IMR-90 (cell line): Measurements from ENCODE around the gene CNBD2. TPM values are rescaled to one million over a fixed set of nuclear protein-coding genes. Genes with fewer than 3 reads are reported as not detected.
A peak's percentile ranks its signal among the peaks of the same experiment; 100 is the strongest.

Source experiments
- ATAC-seq: fragments of 200-7000 bp; cut with Tn5 transposase; 2 replicates; pipeline ENCODE4 v1.9.1; 2020; ENCODE audit warnings: low read depth, mild to moderate bottlenecking, moderate library complexity
- BruUV-seq: library from RNA; stranded (reverse); fragments of 400-500 nt; replicated peaks from 2 replicates; lab custom pipeline; 2021; lab: Mats Ljungman, UMichigan
- CTCF ChIA-PET: fragments of 300-600 bp; formaldehyde crosslinking; extraction: SDS; loops from one replicate; lab custom pipeline; 2021; ENCODE audit warnings: antibody characterized with exemption; lab: Yijun Ruan, JAX
- POLR2A ChIA-PET: fragments of 300-600 bp; sonication (Branson Sonifier 250); formaldehyde crosslinking; loops from one replicate; lab custom pipeline; 2022; ENCODE audit warnings: antibody characterized with exemption; ENCODE audit not compliant: unreplicated experiment; lab: Charles Lee
- DNase-seq: peaks from one replicate; pipeline ENCODE4 v3.0.0; 2013
- H2AFZ ChIP-seq: replicated peaks from 2 replicates; pipeline ENCODE3; 2013; ENCODE audit warnings: low read length, mild to moderate bottlenecking; ENCODE audit not compliant: poor library complexity
- H2AK5ac ChIP-seq: 2 replicates; pipeline ENCODE4 v1.6.1; 2013; ENCODE audit warnings: low read depth, low read length, inconsistent platforms
- H2AK9ac ChIP-seq: replicated peaks from 2 replicates; pipeline ENCODE3; 2013; ENCODE audit warnings: mild to moderate bottlenecking, low read depth, low read length, moderate library complexity; ENCODE audit not compliant: poor library complexity
- H2BK120ac ChIP-seq: 2 replicates; pipeline ENCODE4 v1.6.1; 2013; ENCODE audit warnings: low read depth, low read length, inconsistent platforms
- H2BK15ac ChIP-seq: 3 replicates; pipeline ENCODE4 v1.6.1; 2013; ENCODE audit warnings: low read depth, low read length, inconsistent platforms
- H2BK20ac ChIP-seq: 2 replicates; pipeline ENCODE4 v1.6.1; 2013; ENCODE audit warnings: low read depth, mild to moderate bottlenecking, inconsistent platforms, low read length, moderate library complexity
- H2BK5ac ChIP-seq: 2 replicates; pipeline ENCODE4 v1.6.1; 2013; ENCODE audit warnings: mild to moderate bottlenecking, low read depth, low read length, inconsistent platforms; ENCODE audit not compliant: poor library complexity, severe bottlenecking
- H3K14ac ChIP-seq: replicated peaks from 2 replicates; pipeline ENCODE4 v1.6.1; 2013; ENCODE audit warnings: low read depth, low read length, inconsistent platforms
- H3K18ac ChIP-seq: 2 replicates; pipeline ENCODE4 v1.6.1; 2013; ENCODE audit warnings: low read depth, low read length, control low read depth
- H3K23ac ChIP-seq: 2 replicates; pipeline ENCODE4 v1.6.1; 2013; ENCODE audit warnings: low read depth, low read length, inconsistent platforms
- H3K27ac ChIP-seq: 2 replicates; pipeline ENCODE4 v1.5.1; 2013; ENCODE audit warnings: mild to moderate bottlenecking, control low read depth, low read length; ENCODE audit not compliant: insufficient read depth
- H3K27me3 ChIP-seq: 2 replicates; pipeline ENCODE4 v1.6.1; 2013; ENCODE audit warnings: low read length; ENCODE audit not compliant: control insufficient read depth, insufficient read depth
- H3K36me3 ChIP-seq: 2 replicates; pipeline ENCODE4 v1.6.1; 2013; ENCODE audit warnings: low read length, mixed read lengths; ENCODE audit not compliant: control insufficient read depth, insufficient read depth
- H3K4ac ChIP-seq: 2 replicates; pipeline ENCODE4 v1.6.1; 2013; ENCODE audit warnings: low read depth, low read length, inconsistent platforms
- H3K4me1 ChIP-seq: 2 replicates; pipeline ENCODE4 v1.6.1; 2013; ENCODE audit warnings: low read length, mixed read lengths; ENCODE audit not compliant: control insufficient read depth, insufficient read depth
- H3K4me2 ChIP-seq: 2 replicates; pipeline ENCODE4 v1.6.1; 2013; ENCODE audit warnings: low read depth, mild to moderate bottlenecking, control low read depth, low read length, moderate library complexity
- H3K4me3 ChIP-seq: 2 replicates; pipeline ENCODE4 v1.5.1; 2013; ENCODE audit warnings: low read depth, mild to moderate bottlenecking, control low read depth, low read length, moderate library complexity; ENCODE audit not compliant: insufficient read depth
- H3K56ac ChIP-seq: 2 replicates; pipeline ENCODE4 v1.6.1; 2013; ENCODE audit warnings: low read length, inconsistent platforms; ENCODE audit not compliant: insufficient read depth; ENCODE audit errors: extremely low read depth
- H3K79me1 ChIP-seq, 2 experiments: 2 replicates each; pipeline ENCODE4 v1.6.1; 2013; ENCODE audit warnings: low read length in 2 of 2, inconsistent platforms in 1 of 2, low read depth in 1 of 2
- H3K9ac ChIP-seq: 2 replicates; pipeline ENCODE4 v1.6.1; 2013; ENCODE audit warnings: low read depth, low read length, control low read depth
- H3K9me1 ChIP-seq: 2 replicates; pipeline ENCODE4 v1.6.1; 2013; ENCODE audit warnings: low read length, inconsistent platforms; ENCODE audit not compliant: insufficient read depth
- H3K9me3 ChIP-seq: 2 replicates; pipeline ENCODE4 v1.6.1; 2013; ENCODE audit warnings: low read length; ENCODE audit not compliant: control insufficient read depth, insufficient read depth
- H4K20me1 ChIP-seq: 2 replicates; pipeline ENCODE4 v1.6.1; 2013; ENCODE audit warnings: low read length, inconsistent platforms; ENCODE audit not compliant: insufficient read depth
- H4K5ac ChIP-seq: 2 replicates; pipeline ENCODE4 v1.6.1; 2013; ENCODE audit warnings: mild to moderate bottlenecking, low read depth, low read length, control low read depth
- H4K8ac ChIP-seq, 2 experiments: 2 replicates each; pipeline ENCODE4 v1.6.1; 2013; ENCODE audit warnings: low read depth in 2 of 2, low read length in 2 of 2, control low read depth in 1 of 2, inconsistent platforms in 1 of 2
- H4K91ac ChIP-seq: 2 replicates; pipeline ENCODE4 v1.6.1; 2013; ENCODE audit warnings: low read depth, low read length, inconsistent platforms; ENCODE audit not compliant: insufficient read depth
- BHLHE40 ChIP-seq: fragments of 150-350 bp; IDR thresholded peaks from 2 replicates; pipeline ENCODE4 v1.6.1; 2016; ENCODE audit warnings: mild to moderate bottlenecking, low read depth, low read length
- CEBPB ChIP-seq: IDR thresholded peaks from 2 replicates; pipeline ENCODE4 v1.6.1; 2012; ENCODE audit warnings: low read depth, low read length, improper control_type of control experiment
- CHD1 ChIP-seq: IDR thresholded peaks from 2 replicates; pipeline ENCODE4 v1.6.1; 2012; ENCODE audit warnings: low read depth, low read length, improper control_type of control experiment
- FOS ChIP-seq: fragments of 150-350 bp; IDR thresholded peaks from 2 replicates; pipeline ENCODE4 v1.6.1; 2016; ENCODE audit warnings: low read depth, low read length
- MAFK ChIP-seq: IDR thresholded peaks from 2 replicates; pipeline ENCODE4 v1.6.1; 2012; ENCODE audit warnings: low read depth, low read length, improper control_type of control experiment
- MAZ ChIP-seq: IDR thresholded peaks from 2 replicates; pipeline ENCODE4 v1.6.1; 2012; ENCODE audit warnings: low read depth, mild to moderate bottlenecking, low read length, improper control_type of control experiment, moderate library complexity, borderline replicate concordance
- MXI1 ChIP-seq: IDR thresholded peaks from 2 replicates; pipeline ENCODE4 v1.6.1; 2012; ENCODE audit warnings: low read depth, mild to moderate bottlenecking, low read length, moderate library complexity, borderline replicate concordance
- NFE2L2 ChIP-seq: fragments of 150-350 bp; IDR thresholded peaks from 2 replicates; pipeline ENCODE4 v1.6.1; 2016; ENCODE audit warnings: low read depth, mild to moderate bottlenecking, low read length
- POLR2A ChIP-seq: IDR thresholded peaks from 2 replicates; pipeline ENCODE4 v1.6.1; 2012; ENCODE audit warnings: mild to moderate bottlenecking, low read depth, low read length
- RAD21 ChIP-seq: IDR thresholded peaks from 2 replicates; pipeline ENCODE4 v1.6.1; 2012; ENCODE audit warnings: low read length, improper control_type of control experiment
- RCOR1 ChIP-seq: IDR thresholded peaks from 2 replicates; pipeline ENCODE4 v1.6.1; 2012; ENCODE audit warnings: mild to moderate bottlenecking, low read length, improper control_type of control experiment; ENCODE audit not compliant: insufficient replicate concordance
- RFX5 ChIP-seq: IDR thresholded peaks from 2 replicates; pipeline ENCODE4 v1.8.0; 2012; ENCODE audit warnings: low read depth, mild to moderate bottlenecking, low read length, moderate library complexity
- SMC3 ChIP-seq: fragments of 150-350 bp; IDR thresholded peaks from 2 replicates; pipeline ENCODE4 v1.6.1; 2016; ENCODE audit warnings: low read depth, mild to moderate bottlenecking, antibody characterized with exemption, low read length, moderate library complexity
- WGBS, 2 experiments: methylation state at CpG; one replicate each; pipeline versions ENCODE4 v1.1.5 to v1.1.7; 2013; ENCODE audit warnings: missing lambda C conversion rate in 2 of 2; ENCODE audit not compliant: insufficient read length in 1 of 2; ENCODE audit errors: extremely low coverage in 2 of 2; 5-methylcytosine and 5-hydroxymethylcytosine counted together
- dilution Hi-C: fragments of 300-500 bp; cut with HindIII; formaldehyde crosslinking; loops from one replicate; pipeline ENCODE4 v1.14.3; 2018; ENCODE audit warnings: low sequenced_read_pairs; ENCODE audit not compliant: unreplicated experiment
- in situ Hi-C: fragments of 300-500 bp; cut with MboI; formaldehyde crosslinking; loops from 3 replicates; pipeline ENCODE4 v1.14.3; 2019; ENCODE audit warnings: low sequenced_read_pairs, inconsistent platforms, mixed read lengths
- intact Hi-C: fragments of 100-400 bp; cut with micrococcal nuclease; formaldehyde crosslinking; loops from 2 replicates; pipeline ENCODE4 v1.10.0; 2022
- polyA plus RNA-seq, 3 experiments: library from polyadenylated mRNA; depleted of rRNA; stranded (reverse); fragments of >200 nt; gene quantifications; 2 replicates each; pipeline ENCODE4 v1.2.3, GENCODE V29; 2012; ENCODE audit warnings: low replicate concordance in 1 of 3
- total RNA-seq: library from RNA; depleted of rRNA; stranded (reverse); fragments of >200 nt; gene quantifications from 2 replicates; pipeline ENCODE4 v1.2.3, GENCODE V29; 2012
- TF ChIP-seq, protein P1 (sequence below): conservative IDR thresholded peaks from 2 replicates; pipeline ENCODE4 v1.5.1; 2012; ENCODE audit warnings: mild to moderate bottlenecking, low read depth, low read length, improper control_type of control experiment
- TF ChIP-seq, protein P2 (sequence below): fragments of 150-350 bp; IDR thresholded peaks from 2 replicates; pipeline ENCODE4 v1.6.1; 2017; ENCODE audit warnings: mild to moderate bottlenecking, antibody characterized with exemption, low read length, low read depth
- TF ChIP-seq, protein P3 (sequence below): fragments of 150-350 bp; IDR thresholded peaks from 2 replicates; pipeline ENCODE4 v1.6.1; 2016; ENCODE audit warnings: low read depth, mild to moderate bottlenecking, low read length, moderate library complexity, borderline replicate concordance

The CNBD2 gene
- total and polyA plus RNA-seq, 2 of the 4 experiments (the other 2 are of a cell fraction): 0.90 to 1.7 TPM

DNA sequence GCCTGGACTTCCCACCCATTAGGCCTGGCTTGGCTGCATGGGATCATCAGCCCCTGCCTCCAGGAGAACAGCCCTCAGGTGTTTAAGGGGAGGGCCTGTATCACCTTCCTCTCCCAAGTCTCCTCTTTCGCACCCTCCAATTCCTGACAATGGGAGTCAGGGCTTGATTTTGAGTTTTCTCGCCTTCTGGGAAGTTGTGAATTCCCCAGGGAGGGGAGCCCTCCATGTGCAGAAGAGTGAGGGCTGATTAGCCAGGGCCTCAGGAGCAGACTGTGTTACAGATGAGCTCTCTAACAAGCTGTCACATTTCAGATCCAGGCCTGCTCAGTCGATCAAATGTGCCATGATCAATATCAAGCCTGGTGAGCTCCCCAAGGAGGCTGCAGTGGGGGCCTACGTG is 42.4 kb downstream of the CNBD2 start:
- ChIA-PET CTCF (no interaction called here), POLR2A (no interaction called here)
- H2AFZ ChIP-seq: peak overlapping the region; percentile 39
- H3K56ac ChIP-seq: no peak overlapping the region
- ATAC-seq: no peak
- no peak overlapping the region for H2AK9ac ChIP-seq
- no peak overlapping the region for H2BK15ac ChIP-seq
- H3K9me1 ChIP-seq: no peaks in the 10 kb centered on the region
- H3K27me3 ChIP-seq: peaks cover 2% of the 10 kb centered on the region; the same call in 1 of the 2 replicates
- no TSS peak for BruUV-seq
- H3K4me1 ChIP-seq: no peaks in the 10 kb centered on the region
- H2BK20ac ChIP-seq: no peak overlapping the region
- no peak for TF ChIP-seq CHD1
- TF ChIP-seq NFE2L2: no peak
- no peak for TF ChIP-seq CEBPB
- no peak for TF ChIP-seq RFX5
- no peak for TF ChIP-seq FOS
- TF ChIP-seq, protein P1, sequence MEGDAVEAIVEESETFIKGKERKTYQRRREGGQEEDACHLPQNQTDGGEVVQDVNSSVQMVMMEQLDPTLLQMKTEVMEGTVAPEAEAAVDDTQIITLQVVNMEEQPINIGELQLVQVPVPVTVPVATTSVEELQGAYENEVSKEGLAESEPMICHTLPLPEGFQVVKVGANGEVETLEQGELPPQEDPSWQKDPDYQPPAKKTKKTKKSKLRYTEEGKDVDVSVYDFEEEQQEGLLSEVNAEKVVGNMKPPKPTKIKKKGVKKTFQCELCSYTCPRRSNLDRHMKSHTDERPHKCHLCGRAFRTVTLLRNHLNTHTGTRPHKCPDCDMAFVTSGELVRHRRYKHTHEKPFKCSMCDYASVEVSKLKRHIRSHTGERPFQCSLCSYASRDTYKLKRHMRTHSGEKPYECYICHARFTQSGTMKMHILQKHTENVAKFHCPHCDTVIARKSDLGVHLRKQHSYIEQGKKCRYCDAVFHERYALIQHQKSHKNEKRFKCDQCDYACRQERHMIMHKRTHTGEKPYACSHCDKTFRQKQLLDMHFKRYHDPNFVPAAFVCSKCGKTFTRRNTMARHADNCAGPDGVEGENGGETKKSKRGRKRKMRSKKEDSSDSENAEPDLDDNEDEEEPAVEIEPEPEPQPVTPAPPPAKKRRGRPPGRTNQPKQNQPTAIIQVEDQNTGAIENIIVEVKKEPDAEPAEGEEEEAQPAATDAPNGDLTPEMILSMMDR: no peak
- TF ChIP-seq SMC3: no peak
- no peak for TF ChIP-seq RCOR1
- no peak for TF ChIP-seq RAD21
- TF ChIP-seq POLR2A: no peak
- TF ChIP-seq, protein P2, sequence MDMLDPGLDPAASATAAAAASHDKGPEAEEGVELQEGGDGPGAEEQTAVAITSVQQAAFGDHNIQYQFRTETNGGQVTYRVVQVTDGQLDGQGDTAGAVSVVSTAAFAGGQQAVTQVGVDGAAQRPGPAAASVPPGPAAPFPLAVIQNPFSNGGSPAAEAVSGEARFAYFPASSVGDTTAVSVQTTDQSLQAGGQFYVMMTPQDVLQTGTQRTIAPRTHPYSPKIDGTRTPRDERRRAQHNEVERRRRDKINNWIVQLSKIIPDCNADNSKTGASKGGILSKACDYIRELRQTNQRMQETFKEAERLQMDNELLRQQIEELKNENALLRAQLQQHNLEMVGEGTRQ: no peak
- no peak for TF ChIP-seq BHLHE40
- TF ChIP-seq MAZ: no peak
- no peak for TF ChIP-seq MAFK
- no peak for TF ChIP-seq MXI1
- TF ChIP-seq, protein P3, sequence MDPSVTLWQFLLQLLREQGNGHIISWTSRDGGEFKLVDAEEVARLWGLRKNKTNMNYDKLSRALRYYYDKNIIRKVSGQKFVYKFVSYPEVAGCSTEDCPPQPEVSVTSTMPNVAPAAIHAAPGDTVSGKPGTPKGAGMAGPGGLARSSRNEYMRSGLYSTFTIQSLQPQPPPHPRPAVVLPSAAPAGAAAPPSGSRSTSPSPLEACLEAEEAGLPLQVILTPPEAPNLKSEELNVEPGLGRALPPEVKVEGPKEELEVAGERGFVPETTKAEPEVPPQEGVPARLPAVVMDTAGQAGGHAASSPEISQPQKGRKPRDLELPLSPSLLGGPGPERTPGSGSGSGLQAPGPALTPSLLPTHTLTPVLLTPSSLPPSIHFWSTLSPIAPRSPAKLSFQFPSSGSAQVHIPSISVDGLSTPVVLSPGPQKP: no peak
- H3K4me2 ChIP-seq: no peak overlapping the region
- no peak overlapping the region for H4K8ac ChIP-seq
- no peaks in the 10 kb centered on the region for H3K9me3 ChIP-seq
- DNase-seq: no peak
- no peak overlapping the region for H4K5ac ChIP-seq
- dilution Hi-C loops: no loop called here
- no peak overlapping the region for H3K4me3 ChIP-seq
- no peak overlapping the region for H2AK5ac ChIP-seq
- H3K14ac ChIP-seq: no peak overlapping the region
- intact Hi-C loops: no loop called here
- H3K4ac ChIP-seq: no peak overlapping the region
- in situ Hi-C loops: no loop called here
- no peak overlapping the region for H2BK120ac ChIP-seq
- no peak overlapping the region for H3K23ac ChIP-seq
- no peak overlapping the region for H3K9ac ChIP-seq
- no peaks in the 10 kb centered on the region for H4K20me1 ChIP-seq
- no peak overlapping the region for H3K27ac ChIP-seq
- no peaks in the 10 kb centered on the region for H3K36me3 ChIP-seq
- H3K18ac ChIP-seq: no peak overlapping the region
- WGBS, 2 experiments: no CpG with 5 or more reads among the region's 4 CpGs
- H4K91ac ChIP-seq: no peak overlapping the region
- no peaks in the 10 kb centered on the region for H3K79me1 ChIP-seq
- no peak overlapping the region for H2BK5ac ChIP-seq
